Measurements from ENCODE around the gene PIK3AP1. TPM values are rescaled to one million over a fixed set of nuclear protein-coding genes. Genes with fewer than 3 reads are reported as not detected.

PIK3AP1 gene
- total RNA-seq, 1 donor from 2014 or later: 5.9 TPM

DNA sequence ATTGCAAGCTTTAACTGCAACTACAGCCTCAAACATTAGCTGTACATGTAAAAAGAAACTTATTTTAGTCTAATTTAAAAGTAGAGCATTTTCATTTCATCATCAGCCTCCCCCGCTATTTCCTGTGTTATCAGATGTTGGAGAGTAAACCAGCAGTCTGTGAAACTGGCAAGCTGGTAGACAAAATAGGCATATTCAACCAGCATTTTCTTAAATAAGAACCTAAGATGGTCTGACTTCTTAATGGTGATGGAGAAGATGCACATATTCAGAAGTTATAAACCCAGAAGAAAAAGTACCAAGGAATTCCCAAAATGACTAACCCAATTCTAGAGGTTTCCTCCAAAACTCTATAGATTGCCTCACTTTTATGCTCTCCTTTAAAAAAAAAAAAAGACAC, 24.9 kb downstream of the PIK3AP1 start:
- H3K9me3 ChIP-seq: no peaks in the 10 kb centered on the region
- peaks cover 0 to 3% of the 10 kb centered on the region in 2 donors for H3K4me1 ChIP-seq
- intact Hi-C loops (cut with DNase I): no loop called here
- H3K4me3 ChIP-seq: no peak overlapping the region
- no peak for DNase-seq (ENCODE audit: low spot score in 2 of 2)
- H3K27ac ChIP-seq: no peak overlapping the region
- H3K36me3 ChIP-seq: no peaks in the 10 kb centered on the region
- H3K27me3 ChIP-seq: no peaks in the 10 kb centered on the region
- no peak for TF ChIP-seq CTCF (IDR thresholded peaks at IDR 0.05)

- no peak for TF ChIP-seq CTCF (IDR thresholded peaks at IDR 0.05)
- peaks cover 0 to 3% of the 10 kb centered on the region in 2 donors for H3K4me1 ChIP-seq
- H3K27me3 ChIP-seq: no peaks in the 10 kb centered on the region
- no peak overlapping the region for H3K4me3 ChIP-seq
- H3K9me3 ChIP-seq: no peaks in the 10 kb centered on the region
- H3K27ac ChIP-seq: no peak overlapping the region
- intact Hi-C loops (cut with DNase I): no loop called here
- no peaks in the 10 kb centered on the region for H3K36me3 ChIP-seq
- DNase-seq (ENCODE audit: low spot score in 2 of 2): no peak
These were observed 26.9 kb downstream of the PIK3AP1 start for GRCh38 chr10:96693431-96693830.

DNA sequence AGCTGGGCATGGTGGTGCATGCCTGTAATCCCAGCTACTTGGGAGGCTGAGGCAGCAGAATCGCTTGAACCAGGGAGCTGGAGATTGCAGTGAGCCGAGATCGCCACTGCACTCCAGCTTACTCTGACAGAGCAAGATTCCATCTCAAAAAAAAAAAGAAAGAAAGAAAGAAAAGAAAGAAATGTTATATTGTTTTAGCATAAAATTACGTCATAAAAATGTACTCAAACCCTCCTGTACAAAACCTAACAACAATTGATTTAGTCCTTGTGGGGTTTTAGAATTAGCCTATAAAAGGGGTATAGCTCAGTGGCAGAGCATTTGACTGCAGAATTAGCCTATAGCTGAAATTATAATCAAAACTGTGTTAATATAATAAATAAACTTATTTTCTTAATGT, 27.9 kb downstream of the PIK3AP1 start:
- intact Hi-C loops (cut with DNase I): no loop called here
- H3K4me1 ChIP-seq: peaks cover 0 to 3% of the 10 kb centered on the region in 2 donors
- TF ChIP-seq CTCF (IDR thresholded peaks at IDR 0.05): no peak

DNA sequence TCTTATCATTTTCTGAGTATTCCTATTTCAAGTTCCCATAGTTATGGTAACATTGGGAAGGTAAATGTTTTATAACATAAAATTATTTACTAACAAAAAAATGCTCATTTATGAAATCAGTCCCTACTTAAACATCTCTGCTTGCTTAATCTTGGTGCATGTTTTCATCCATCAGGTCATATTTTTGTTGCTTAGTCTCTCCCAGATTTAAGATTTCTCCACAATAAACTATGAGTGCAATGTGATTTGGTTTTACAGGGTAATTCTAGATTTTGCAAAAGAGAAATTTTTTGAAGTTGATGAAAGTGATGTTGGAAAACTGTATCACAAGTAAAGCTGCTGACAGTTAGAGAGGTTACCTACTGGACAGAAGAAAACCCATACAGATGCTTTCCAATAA, 28.6 kb downstream of the PIK3AP1 start:
- intact Hi-C loops (cut with DNase I): no loop called here
- no peak for TF ChIP-seq CTCF (IDR thresholded peaks at IDR 0.05)
- Histone ChIP-seq H3K36me3 (no peaks in the 10 kb centered on the region), H3K9me3 (no peaks in the 10 kb centered on the region), H3K4me3 (no peak overlapping the region), H3K4me1 (peaks cover 0 to 3% of the 10 kb centered on the region in 2 donors), H3K27ac (no peak overlapping the region), H3K27me3 (no peaks in the 10 kb centered on the region)
- no peak for DNase-seq (ENCODE audit: low spot score in 2 of 2)

More for the DNA sequence above, 27.9 kb downstream of the PIK3AP1 start:
- Histone ChIP-seq H3K4me3 (no peak overlapping the region), H3K27ac (no peak overlapping the region), H3K27me3 (no peaks in the 10 kb centered on the region), H3K36me3 (no peaks in the 10 kb centered on the region), H3K9me3 (no peaks in the 10 kb centered on the region)
- DNase-seq (ENCODE audit: low spot score in 2 of 2): no peak

- Histone ChIP-seq H3K9me3 (no peaks in the 10 kb centered on the region), H3K4me3 (no peak overlapping the region), H3K27ac (no peak overlapping the region), H3K27me3 (no peaks in the 10 kb centered on the region), H3K4me1 (peaks cover 0 to 3% of the 10 kb centered on the region in 2 donors), H3K36me3 (no peaks in the 10 kb centered on the region)
- no peak for TF ChIP-seq CTCF (IDR thresholded peaks at IDR 0.05)
- intact Hi-C loops (cut with DNase I): no loop called here
- DNase-seq (ENCODE audit: low spot score in 2 of 2): no peak
These were observed 29.3 kb downstream of the PIK3AP1 start for GRCh38 chr10:96690755-96691730.
